CD1c-positive myeloid dendritic cell (primary cell): Measurements from ENCODE around the gene VPS45.

ENCODE experiments used
- DNase-seq: peaks from one replicate; pipeline ENCODE4 v3.0.0-alpha.2; 2016; ENCODE audit errors: extremely low spot score

Gene VPS45

GRCh38 chr1:150073516-150073915 lies 5.9 kb downstream of the VPS45 start:
- DNase-seq = no peak

DNA sequence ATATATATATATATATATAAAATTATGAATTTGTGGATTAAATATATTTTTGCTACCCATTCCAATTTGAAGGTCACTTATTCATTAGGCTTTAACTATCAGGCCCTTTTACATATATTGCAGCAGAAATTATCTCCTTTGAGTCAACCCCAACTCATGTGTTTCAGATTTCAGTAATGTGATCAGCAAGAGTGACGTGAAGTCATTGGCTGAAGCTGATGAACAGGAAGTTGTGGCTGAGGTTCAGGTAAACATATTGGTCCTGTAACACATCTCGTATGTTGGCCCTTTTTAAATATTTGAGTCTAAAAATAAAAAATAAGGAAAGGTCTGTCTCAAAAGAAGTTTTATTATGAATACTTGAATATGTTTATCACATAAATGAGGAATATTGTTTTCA lies 8.5 kb downstream of the VPS45 start:
- DNase-seq = no peak

GRCh38 chr1:150076985-150077384 lies 9.4 kb downstream of the VPS45 start:
- no peak for DNase-seq

GRCh38 chr1:150080784-150081183 lies 13.2 kb downstream of the VPS45 start:
- DNase-seq = no peak

DNA sequence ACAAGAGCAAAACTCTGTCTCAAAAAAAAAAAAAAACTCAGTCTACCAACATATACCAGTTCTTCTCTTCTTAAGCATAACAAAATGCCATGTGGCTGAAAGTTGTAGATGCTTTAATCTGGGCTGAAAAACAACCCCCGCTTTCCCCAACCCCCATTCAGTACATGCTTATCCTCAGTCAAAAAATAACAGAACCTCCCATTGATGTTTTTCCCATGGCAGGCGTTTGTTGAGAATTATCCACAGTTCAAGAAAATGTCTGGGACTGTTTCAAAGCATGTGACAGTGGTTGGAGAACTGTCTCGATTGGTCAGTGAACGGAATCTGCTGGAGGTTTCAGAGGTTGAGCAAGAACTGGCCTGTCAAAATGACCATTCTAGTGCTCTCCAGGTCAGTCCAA lies 14.9 kb downstream of the VPS45 start:
- DNase-seq = no peak

- DNase-seq = no peak
Measured at GRCh38 chr1:150083907-150084306, 16.3 kb downstream of the VPS45 start.

DNA sequence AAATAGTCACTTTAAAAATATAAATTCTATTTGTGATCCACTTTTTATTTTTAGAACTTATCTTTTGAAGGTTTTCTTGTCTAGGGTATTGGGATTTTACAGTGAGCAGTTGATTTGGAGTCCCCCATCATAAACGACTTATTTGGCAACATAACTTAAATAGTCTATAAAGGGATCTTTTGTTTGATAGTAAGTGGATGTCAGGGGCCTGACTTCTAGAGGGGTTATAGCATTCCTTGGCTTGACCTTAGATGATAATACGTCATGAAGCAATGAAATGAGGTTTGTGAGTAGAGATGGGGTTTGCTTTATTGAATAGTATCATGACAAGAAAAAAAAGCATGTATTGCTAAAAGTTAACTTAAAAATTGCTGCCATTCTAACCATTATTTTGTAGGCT lies 17.8 kb downstream of the VPS45 start:
- DNase-seq = no peak

DNA sequence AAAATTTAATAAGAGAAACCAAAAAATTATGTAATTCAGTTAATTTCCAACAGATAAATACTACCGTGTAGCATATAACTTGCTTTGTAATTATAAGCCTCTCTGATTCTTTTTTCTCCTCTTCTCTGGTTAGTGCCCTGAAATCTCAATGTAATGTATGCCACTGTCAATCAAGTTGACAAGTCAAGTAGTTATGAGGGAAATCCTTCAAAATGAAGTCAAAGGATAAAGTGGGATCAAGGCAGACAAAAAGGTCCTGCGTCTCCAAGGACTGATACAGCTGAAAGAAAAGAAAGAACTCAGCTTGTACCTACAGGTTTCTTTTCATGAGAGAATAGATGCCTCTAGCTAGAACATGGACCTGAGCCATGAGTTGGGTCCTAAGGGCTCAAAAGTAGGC lies 19.8 kb downstream of the VPS45 start:
- DNase-seq = no peak

DNA sequence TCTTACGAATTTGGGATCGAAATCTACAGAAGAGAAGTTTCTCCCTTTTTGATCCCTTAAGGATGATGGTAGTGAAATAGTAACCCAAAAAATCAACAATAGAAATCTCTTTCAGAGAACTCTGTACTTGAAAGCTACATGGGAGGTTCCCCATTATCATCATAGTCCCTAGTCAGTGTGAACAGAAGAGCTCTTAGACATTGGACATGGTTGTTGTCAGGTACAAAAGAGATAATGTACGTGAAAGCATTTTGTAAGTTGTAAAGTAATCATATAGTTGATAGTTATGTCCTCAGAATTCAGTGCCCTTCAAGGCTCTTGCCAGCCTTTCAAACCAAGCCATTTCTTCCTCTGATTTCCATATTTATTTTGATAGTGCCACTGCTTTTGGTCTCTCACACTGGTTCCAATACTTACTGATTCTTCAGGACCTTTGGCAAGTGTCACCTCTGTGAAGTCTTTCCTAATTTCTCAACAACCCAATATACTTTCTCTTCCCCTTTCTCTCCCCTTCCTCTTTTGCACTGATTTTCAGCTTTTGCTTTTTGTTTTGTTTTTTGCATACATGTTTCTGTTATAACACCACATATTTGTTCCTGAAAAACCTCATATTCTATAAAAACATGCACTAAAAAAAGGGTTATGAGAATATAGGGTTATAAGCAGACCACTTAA lies 22.4 kb downstream of the VPS45 start:
- peak; percentile 80 for DNase-seq

- no peak for DNase-seq
Measured at GRCh38 chr1:150092180-150092791, 24.7 kb downstream of the VPS45 start.

DNA sequence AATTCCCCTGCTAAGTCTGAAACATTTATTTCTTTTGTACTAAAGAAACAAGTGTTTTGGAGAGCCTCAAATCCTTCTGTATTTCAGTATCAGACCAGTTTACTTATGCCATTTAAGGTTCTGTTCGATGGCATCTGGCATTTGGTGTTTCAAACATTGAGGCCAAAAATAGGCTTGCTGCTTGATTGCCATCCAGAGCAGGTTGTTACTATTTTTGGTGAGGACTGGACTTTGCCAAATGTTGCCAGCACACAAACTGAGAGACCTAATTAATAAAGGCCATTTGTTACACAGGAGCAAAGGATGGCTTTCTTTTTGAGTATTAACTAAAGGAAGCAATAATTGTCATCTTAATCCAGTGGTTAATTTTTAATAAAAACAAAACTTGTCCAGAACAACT lies 26.2 kb downstream of the VPS45 start:
- DNase-seq = no peak

DNA sequence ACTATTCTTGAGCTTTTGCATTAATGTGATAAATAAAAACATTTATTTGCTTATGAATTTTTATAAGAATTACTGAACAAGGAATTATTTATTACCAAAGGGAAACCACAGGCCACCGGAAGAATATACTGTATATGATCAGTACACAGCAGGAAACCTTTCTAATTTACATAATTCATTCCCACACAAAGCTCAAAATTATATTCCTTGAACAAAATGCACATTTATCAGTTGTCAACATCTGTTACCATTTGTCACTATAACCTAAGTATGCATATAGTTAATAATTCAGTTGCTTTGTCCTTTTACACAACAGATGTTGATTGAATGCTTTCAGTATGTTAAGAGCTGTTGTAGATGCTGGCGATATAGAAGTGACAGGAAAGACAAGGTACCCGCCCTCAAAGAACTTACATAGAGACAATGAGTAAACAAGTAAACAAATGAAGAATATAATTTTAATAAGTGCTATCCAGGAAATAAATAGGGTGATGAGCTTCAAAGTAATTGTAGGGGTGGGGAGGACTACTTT lies 27.2 kb downstream of the VPS45 start:
- DNase-seq = no peak

DNA sequence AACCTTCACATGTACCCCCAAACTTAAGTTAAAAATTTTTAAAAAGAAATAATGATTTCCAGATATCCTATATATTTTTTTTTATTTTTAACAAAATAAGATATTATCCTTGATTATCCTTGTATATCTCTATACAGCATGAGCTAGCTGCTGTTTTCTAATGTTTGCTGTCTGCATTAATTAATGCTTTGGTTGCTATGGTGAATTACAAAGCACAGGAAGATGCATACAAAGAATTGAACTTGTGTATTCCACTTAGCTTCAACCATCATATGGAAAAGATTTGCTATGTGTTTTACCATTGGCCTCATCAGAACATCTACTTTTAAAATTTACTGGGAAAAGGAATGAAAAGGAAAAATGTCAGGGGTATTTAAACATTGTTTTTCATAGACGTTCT lies 35.4 kb downstream of the VPS45 start:
- DNase-seq = no peak

- DNase-seq = no peak
Measured at GRCh38 chr1:150106341-150106740, 38.8 kb downstream of the VPS45 start.

DNA sequence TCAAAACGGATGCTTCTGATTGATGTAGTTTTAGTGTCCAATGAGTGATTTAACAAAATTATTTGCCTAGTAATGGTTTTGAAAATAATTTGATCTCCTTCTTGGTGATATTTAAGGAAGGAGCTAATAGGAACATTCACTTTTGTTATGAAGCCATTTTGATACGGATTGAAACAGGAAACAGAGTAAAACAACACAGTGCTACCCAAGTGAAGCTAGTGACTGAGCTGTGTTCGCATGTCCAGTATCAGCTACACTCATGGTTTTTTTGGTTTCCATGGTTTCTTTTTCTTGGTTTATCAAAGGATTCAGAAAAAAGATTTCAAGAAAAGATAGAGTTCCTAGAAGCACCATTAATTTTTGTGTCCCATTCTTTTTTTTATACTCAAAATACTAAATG lies 42.0 kb downstream of the VPS45 start:
- DNase-seq = peak; percentile 20

GRCh38 chr1:150110116-150110515 lies 42.5 kb downstream of the VPS45 start:
- no peak for DNase-seq

- DNase-seq = no peak
Measured at GRCh38 chr1:150111670-150112069, 44.1 kb downstream of the VPS45 start.

DNA sequence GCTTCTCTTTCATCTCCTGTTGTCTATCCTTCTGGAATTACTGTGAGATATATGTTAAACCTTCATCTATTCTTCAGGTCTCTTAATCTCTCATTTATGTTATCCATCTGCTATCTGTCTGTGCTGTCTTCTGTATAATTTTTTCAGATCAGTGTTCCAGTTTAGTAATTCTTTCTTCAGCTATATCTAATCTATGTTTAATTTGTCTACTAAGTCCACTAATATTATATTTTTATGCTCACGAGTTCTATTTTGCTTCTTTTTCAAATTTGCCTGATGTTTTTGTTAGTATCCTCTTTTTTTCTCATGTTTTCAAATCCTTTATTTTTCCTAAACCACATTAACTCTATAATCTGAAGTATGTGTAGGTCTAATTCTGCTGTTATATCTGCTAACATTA lies 47.5 kb downstream of the VPS45 start:
- no peak for DNase-seq

DNA sequence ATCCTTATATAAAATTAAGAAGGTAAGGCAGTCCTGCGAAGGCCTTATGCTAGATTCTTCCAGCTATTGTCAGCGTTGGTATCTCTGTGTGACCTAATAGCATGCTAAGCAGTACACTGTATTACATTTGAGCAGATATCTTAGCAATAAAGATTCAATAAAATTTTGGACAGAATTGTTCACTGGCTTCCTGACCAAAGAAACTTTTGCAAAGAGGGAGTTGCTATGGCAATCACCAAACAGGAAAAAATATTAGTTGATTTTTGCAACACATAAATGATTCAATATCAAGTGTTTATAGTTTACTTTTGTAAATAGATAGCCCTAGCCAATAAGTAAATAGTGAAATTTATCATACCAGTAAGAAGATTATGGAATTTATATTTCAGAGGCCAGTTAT lies 51.1 kb downstream of the VPS45 start:
- DNase-seq = no peak

DNA sequence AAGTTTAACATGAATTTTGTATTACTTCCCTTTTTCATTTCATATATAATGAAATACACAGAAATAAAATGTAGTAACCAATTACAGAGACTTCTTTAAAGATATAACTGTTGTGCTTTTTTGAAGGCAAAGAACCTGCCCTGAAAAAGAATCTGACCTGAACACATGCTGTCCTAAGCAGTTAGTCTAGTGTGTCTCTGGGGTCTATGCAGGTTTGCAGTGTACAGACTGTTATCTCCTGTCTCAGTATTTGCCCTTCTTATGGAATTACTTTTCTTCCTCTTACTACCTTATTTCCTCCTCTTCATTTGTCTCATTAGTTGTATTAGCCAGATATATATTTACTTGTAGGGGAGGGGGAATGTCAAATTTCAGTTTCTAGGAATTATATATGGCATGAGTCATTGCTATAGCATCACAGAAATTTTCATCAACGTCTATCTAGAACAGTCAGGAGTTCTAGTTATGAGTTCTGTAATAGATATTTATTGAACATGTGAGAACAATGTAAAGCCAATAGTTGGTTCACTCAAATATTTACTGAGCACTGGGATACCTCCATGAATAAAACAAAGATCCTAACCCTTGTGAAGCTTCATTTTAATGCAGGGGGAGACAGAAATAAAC lies 53.8 kb downstream of the VPS45 start:
- DNase-seq = no peak

- DNase-seq = no peak
Measured at GRCh38 chr1:150126811-150127210, 59.2 kb downstream of the VPS45 start.

DNA sequence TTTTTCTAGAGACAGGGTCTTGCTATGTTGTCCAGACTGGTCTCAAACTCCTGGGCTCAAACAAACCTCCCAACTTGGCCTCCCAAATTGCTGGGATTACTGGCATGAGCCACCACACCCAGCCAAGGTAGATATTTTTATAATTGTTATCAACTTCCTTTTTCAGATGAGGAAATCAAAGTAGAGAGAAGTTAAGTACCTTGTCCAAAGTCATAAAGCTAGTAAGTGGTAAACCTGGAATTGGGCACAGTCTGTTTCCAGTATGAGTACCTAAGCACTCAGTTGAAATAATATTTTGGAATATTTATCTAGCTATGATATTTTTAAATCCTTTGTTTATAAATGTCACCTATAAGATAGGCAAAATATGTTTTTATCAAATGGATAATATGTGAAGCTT lies 59.9 kb downstream of the VPS45 start:
- no peak for DNase-seq

DNA sequence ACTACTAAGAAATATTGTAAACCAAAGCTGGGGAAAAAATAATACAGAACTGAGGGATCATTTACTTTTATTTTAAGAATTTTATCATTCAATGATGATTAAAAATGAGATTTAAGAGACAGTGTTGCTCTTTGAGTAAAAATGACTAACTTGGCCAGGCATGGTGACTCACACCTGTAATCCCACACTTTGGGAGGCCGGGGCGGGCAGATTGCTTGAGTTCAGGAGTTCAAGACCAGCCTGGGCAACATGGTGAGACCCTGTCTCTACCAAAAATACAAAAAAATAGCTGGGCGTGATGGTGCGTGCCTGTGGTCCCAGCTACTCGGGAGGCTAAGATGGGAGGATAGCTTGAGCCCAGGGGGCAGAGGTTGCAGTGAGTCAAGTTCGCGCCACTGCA lies 60.3 kb downstream of the VPS45 start:
- no peak for DNase-seq
